Mesenchymal stem cell (in vitro differentiated cells and primary cell): ENCODE measurements around the gene PCYT2.

Experiments
- DNase-seq: peaks from one replicate; pipeline ENCODE4 v3.0.0-alpha.2; 2013
- H2AFZ ChIP-seq: one replicate; pipeline ENCODE4 v1.6.1; 2013; ENCODE audit warnings: low read depth, mild to moderate bottlenecking, control low read depth, inconsistent platforms, low read length, moderate library complexity
- H2AK5ac ChIP-seq: 2 replicates; pipeline ENCODE4 v1.6.1; 2013; ENCODE audit warnings: low read length, moderate library complexity, mild to moderate bottlenecking, inconsistent platforms; ENCODE audit not compliant: severe bottlenecking
- H2BK120ac ChIP-seq: one replicate; pipeline ENCODE4 v1.6.1; 2013; ENCODE audit warnings: low read depth, mild to moderate bottlenecking, inconsistent platforms, low read length, moderate library complexity
- H2BK12ac ChIP-seq, 2 experiments: one replicate each; pipeline ENCODE4 v1.6.1; 2013; ENCODE audit warnings: inconsistent platforms in 2 of 2, low read length in 2 of 2, mild to moderate bottlenecking in 2 of 2, moderate library complexity in 2 of 2, control low read depth in 1 of 2
- H2BK15ac ChIP-seq: one replicate; pipeline ENCODE4 v1.6.1; 2013; ENCODE audit warnings: mild to moderate bottlenecking, low read depth, inconsistent platforms; ENCODE audit not compliant: poor library complexity, severe bottlenecking
- H2BK5ac ChIP-seq: 2 replicates; pipeline ENCODE4 v1.6.1; 2013; ENCODE audit warnings: low read depth, mild to moderate bottlenecking, low read length, control low read depth, inconsistent platforms; ENCODE audit not compliant: poor library complexity, severe bottlenecking
- H3K14ac ChIP-seq, 2 experiments: one replicate each; pipeline ENCODE4 v1.6.1; 2013; ENCODE audit warnings: inconsistent platforms in 2 of 2, low read length in 2 of 2, control low read depth in 1 of 2, mild to moderate bottlenecking in 1 of 2, moderate library complexity in 1 of 2
- H3K18ac ChIP-seq, 2 experiments: one replicate each; pipeline ENCODE4 v1.6.1; 2013; ENCODE audit warnings: inconsistent platforms in 2 of 2, low read length in 2 of 2, control low read depth in 1 of 2, low read depth in 1 of 2, mild to moderate bottlenecking in 1 of 2
- H3K23ac ChIP-seq, 2 experiments: one replicate each; pipeline ENCODE4 v1.6.1; 2013; ENCODE audit warnings: inconsistent platforms in 2 of 2, low read length in 2 of 2, mild to moderate bottlenecking in 2 of 2, moderate library complexity in 2 of 2, control low read depth in 1 of 2
- H3K27ac ChIP-seq: 2 replicates; pipeline ENCODE4 v1.5.1; 2013; ENCODE audit warnings: mild to moderate bottlenecking, moderate library complexity, low read length, control low read depth, inconsistent platforms; ENCODE audit not compliant: poor library complexity, severe bottlenecking
- H3K27me3 ChIP-seq, 2 experiments: 2 replicates each; pipeline versions ENCODE4 v1.6.1 to v1.7.0; 2013; ENCODE audit warnings: low read length in 2 of 2, mild to moderate bottlenecking in 2 of 2, moderate library complexity in 2 of 2, control low read depth in 1 of 2, inconsistent platforms in 1 of 2; ENCODE audit not compliant: control insufficient read depth in 1 of 2, insufficient read depth in 1 of 2
- H3K36me3 ChIP-seq, 2 experiments: 2 replicates each; pipeline versions ENCODE4 v1.6.1 to v1.7.0; 2013; ENCODE audit warnings: low read length in 2 of 2, control low read depth in 1 of 2, inconsistent platforms in 1 of 2, low read depth in 1 of 2, mild to moderate bottlenecking in 1 of 2; ENCODE audit not compliant: insufficient read depth in 2 of 2, control insufficient read depth in 1 of 2
- H3K4ac ChIP-seq, 2 experiments: one replicate each; pipeline ENCODE4 v1.6.1; 2013; ENCODE audit warnings: inconsistent platforms in 2 of 2, low read length in 2 of 2, mild to moderate bottlenecking in 2 of 2, moderate library complexity in 2 of 2, control low read depth in 1 of 2, low read depth in 1 of 2
- H3K4me1 ChIP-seq: 2 replicates; pipeline ENCODE4 v1.6.1; 2013; ENCODE audit warnings: low read depth, low read length, control low read depth; ENCODE audit not compliant: control insufficient read depth, insufficient read depth
- H3K4me2 ChIP-seq: 2 replicates; pipeline ENCODE4 v1.6.1; 2013; ENCODE audit warnings: low read length, mild to moderate bottlenecking, inconsistent platforms; ENCODE audit not compliant: poor library complexity, severe bottlenecking
- H3K4me3 ChIP-seq, 2 experiments: 2 replicates each; pipeline versions ENCODE4 v1.5.1 to v1.7.0; 2013; ENCODE audit warnings: low read length in 2 of 2, mild to moderate bottlenecking in 2 of 2, control low read depth in 1 of 2, low read depth in 1 of 2; ENCODE audit not compliant: insufficient read depth in 1 of 2
- H3K79me1 ChIP-seq: replicated peaks from 2 replicates; pipeline ENCODE4 v1.6.1; 2013; ENCODE audit warnings: mild to moderate bottlenecking, control low read depth, low read length, inconsistent platforms; ENCODE audit not compliant: poor library complexity, severe bottlenecking
- H3K9ac ChIP-seq: 2 replicates; pipeline ENCODE4 v1.7.0; 2013; ENCODE audit warnings: mild to moderate bottlenecking, low read length, moderate library complexity
- H3K9me3 ChIP-seq: 2 replicates; pipeline ENCODE4 v1.7.0; 2013; ENCODE audit warnings: mild to moderate bottlenecking, low read length; ENCODE audit not compliant: control insufficient read depth
- H4K8ac ChIP-seq: one replicate; pipeline ENCODE4 v1.6.1; 2013; ENCODE audit warnings: inconsistent platforms, mild to moderate bottlenecking, low read length, moderate library complexity
- H4K91ac ChIP-seq: one replicate; pipeline ENCODE4 v1.6.1; 2013; ENCODE audit warnings: mild to moderate bottlenecking, low read length, inconsistent platforms
- WGBS: methylation state at CpG from one replicate; pipeline ENCODE4 v1.1.7; 2013; ENCODE audit warnings: mixed read lengths; 5-methylcytosine and 5-hydroxymethylcytosine counted together

The PCYT2 gene

DNA sequence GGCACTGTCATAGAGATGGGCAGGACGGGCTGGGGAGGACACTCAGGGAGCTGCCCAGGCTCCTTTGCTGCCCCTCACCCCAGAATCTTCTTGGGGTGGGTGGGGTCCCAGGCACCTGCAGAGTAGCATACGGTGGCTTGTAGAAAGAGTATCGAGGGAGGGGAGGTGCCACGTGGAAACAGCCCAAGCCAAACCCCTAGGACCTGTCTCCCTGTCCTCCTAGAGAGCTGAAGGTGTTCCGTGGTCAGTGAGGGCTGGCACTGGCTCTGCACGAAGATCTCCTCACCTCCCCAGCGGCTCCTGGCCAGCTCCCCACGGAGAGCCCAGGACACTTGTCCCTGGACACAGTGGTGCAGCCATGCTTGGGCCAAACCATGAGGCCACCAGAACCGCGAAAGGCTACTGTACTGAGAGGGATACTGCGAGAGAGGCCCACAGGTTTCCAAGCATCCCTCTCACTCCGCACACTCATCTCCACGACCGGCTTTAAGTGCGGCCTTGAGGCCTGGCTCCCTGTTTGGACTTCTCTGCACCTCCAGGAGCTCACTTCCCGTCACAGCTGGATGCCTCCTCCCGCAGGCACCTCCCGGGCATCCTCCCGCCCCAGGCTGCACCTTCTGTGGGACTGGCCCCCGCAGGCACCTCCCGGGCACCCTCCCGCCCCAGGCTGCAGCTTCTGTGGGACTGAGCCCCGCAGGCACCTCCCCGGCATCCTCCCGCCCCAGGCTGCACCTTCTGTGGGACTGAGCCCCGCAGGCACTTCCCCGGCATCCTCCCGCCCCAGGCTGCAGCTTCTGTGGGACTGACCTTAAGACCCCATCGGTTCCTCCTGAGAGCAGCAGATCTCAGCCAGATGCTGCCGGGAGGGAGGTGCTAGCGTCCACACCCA lies 18.3 kb upstream of the PCYT2 start:
- peaks cover 44% of the 10 kb centered on the region for H3K4me1 ChIP-seq
- H4K8ac ChIP-seq: no peak overlapping the region
- H2BK15ac ChIP-seq: no peak overlapping the region
- no peak overlapping the region for H3K23ac ChIP-seq
- H3K14ac ChIP-seq: no peak overlapping the region
- no peak overlapping the region for H3K18ac ChIP-seq
- peak overlapping the region in 1 of 2 experiments; percentile 78 for H3K4me3 ChIP-seq
- H2AFZ ChIP-seq: no peak overlapping the region
- H4K91ac ChIP-seq: no peak overlapping the region
- H2BK5ac ChIP-seq: no peak overlapping the region
- H2BK120ac ChIP-seq: no peak overlapping the region
- peaks cover 10% of the 10 kb centered on the region for H3K79me1 ChIP-seq
- peaks cover 0 to 37% of the 10 kb centered on the region in 2 experiments for H3K36me3 ChIP-seq
- H3K9ac ChIP-seq: no peak overlapping the region
- H3K9me3 ChIP-seq: no peaks in the 10 kb centered on the region
- H3K27me3 ChIP-seq: peaks cover 0 to 17% of the 10 kb centered on the region in 2 experiments
- WGBS: 89% methylated on average over 31 of the region's 31 CpGs
- H2AK5ac ChIP-seq: no peak overlapping the region
- H3K27ac ChIP-seq: no peak overlapping the region
- no peak for DNase-seq
- H3K4me2 ChIP-seq: no peak overlapping the region
- no peak overlapping the region for H2BK12ac ChIP-seq
- no peak overlapping the region for H3K4ac ChIP-seq

DNA sequence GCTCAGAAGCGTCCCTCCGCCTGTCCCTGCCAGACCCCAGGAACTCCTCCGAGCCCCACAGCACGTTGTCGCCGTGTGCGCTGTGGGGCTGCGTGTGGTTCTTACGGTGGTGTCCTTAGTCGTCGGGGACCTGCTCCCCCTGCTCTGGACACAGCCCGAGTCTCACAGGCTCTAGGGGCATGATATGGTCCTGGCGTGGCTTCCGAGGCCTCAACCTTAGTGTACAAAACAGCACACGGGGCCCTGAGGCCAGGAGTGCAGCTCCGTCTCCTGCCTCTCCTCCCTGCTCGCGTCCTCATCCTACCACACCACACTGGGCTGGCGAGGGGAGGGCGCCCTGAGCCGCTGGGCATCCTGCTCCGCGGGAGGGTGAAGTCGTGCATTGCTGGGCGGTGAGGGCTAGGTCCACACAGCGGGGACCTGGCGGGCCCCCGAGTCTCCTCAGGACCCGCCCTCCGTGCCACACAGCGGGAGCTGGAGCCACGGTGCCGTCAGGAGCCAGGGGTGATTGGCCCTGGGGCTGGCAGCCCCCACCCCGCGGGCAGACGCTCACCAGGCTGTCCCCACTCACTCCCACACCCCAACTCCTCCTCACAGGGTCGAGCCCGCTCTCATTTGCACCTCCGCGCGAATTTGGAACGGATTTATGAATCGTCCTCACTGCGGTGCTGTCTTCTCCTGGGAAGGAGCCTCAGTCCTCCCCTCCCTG lies 17.5 kb upstream of the PCYT2 start:
- H4K8ac ChIP-seq: peak overlapping the region; percentile 70
- H3K4me1 ChIP-seq: peaks cover 51% of the 10 kb centered on the region
- H3K36me3 ChIP-seq: peaks cover 0 to 29% of the 10 kb centered on the region in 2 experiments
- peaks cover 10% of the 10 kb centered on the region for H3K79me1 ChIP-seq
- peak overlapping the region in 1 of 2 experiments; percentile 94 for H3K14ac ChIP-seq
- peak overlapping the region; percentile 79 for H3K9ac ChIP-seq
- peak overlapping the region; percentile 57 for H2AK5ac ChIP-seq
- H4K91ac ChIP-seq: peak overlapping the region; percentile 77
- no peak overlapping the region for H2BK5ac ChIP-seq
- DNase-seq: peak; percentile 18
- peak overlapping the region; percentile 49 to 90 for H3K18ac ChIP-seq
- peak overlapping the region; percentile 82 for H3K4me2 ChIP-seq
- H3K4ac ChIP-seq: peak overlapping the region; percentile 6 to 93
- no peaks in the 10 kb centered on the region for H3K9me3 ChIP-seq
- peak overlapping the region in 1 of 2 experiments; percentile 88 for H2BK12ac ChIP-seq
- H3K4me3 ChIP-seq: peak overlapping the region; percentile 78 to 88
- peak overlapping the region; percentile 84 for H2BK120ac ChIP-seq
- H3K27me3 ChIP-seq: peaks cover 0 to 17% of the 10 kb centered on the region in 2 experiments
- H3K23ac ChIP-seq: peak overlapping the region in 1 of 2 experiments; percentile 91
- H3K27ac ChIP-seq: no peak overlapping the region
- 49% methylated on average over 44 of the region's 44 CpGs for WGBS
- peak overlapping the region; percentile 82 for H2AFZ ChIP-seq
- no peak overlapping the region for H2BK15ac ChIP-seq

DNA sequence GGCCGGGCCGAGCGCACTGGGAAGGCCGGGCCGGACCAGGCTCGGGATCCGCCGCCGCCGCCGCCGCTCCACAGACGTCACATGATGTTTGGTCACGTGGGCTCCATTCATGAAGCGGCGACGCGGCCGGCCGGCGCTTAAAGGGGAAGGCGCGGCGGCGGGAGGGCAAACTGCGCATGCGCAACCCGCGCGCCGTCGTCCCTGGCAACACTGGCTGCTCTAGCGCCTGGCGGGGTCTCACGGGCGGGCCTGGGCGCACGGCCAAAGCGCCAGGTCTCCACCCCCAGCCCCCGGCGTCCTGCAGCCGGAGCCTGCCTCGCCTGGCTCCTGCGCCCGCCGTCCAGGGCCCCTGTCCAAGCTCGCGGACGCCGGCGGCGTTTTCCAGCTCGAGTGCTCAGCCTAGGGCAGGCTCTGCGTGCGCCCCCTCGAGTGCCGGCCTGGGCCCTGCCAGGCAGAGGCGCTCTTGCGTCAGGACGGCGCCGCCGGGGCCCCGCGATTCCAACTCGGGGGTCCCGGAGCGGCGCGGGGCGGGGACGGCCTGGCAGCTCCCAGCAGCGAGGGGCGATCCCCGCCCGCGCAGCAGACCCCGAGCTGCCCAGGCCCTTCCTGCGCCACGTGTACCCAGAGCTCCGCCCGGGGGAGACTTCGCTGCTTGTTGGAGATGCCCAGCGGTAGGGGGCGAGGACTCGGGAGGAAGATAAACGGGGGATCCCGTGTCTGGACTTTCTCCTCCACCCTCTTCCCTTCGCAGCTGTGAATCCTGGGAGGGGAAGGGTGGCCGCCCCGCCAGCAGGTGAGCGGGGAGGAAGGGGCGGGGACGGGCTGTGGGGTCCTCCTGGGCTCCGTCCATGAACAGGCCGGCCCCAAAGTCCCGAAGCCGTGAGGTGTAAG lies 16.7 kb upstream of the PCYT2 start, which contains the start of gene MAFG:
MAFG (minus strand) TSS at position 83 of the 891 bp plus-strand sequence. CDS start 4,550 bp downstream, outside the sequence.
- Histone ChIP-seq H2BK120ac (peak within 1 kb of the TSS; percentile 90), H2BK12ac (peak within 1 kb of the TSS in 1 of 2 experiments; percentile 88), H3K14ac (peak within 1 kb of the TSS; percentile 65 to 94), H3K27me3 (peaks cover 0 to 17% of the 10 kb centered on the region in 2 experiments), H2AK5ac (peak within 1 kb of the TSS; percentile 57), H3K18ac (peak within 1 kb of the TSS; percentile 86 to 90), H3K36me3 (peaks cover under 1 to 22% of the 10 kb centered on the region in 2 experiments), H3K27ac (peak within 1 kb of the TSS; percentile 91), H3K9me3 (no peaks in the 10 kb centered on the region), H3K4me1 (peaks cover 57% of the 10 kb centered on the region), H3K4me2 (peak within 1 kb of the TSS; percentile 88), H2AFZ (peak within 1 kb of the TSS; percentile 82), H2BK5ac (peak within 1 kb of the TSS; percentile 94), H3K4ac (peak within 1 kb of the TSS; percentile 42 to 94), H3K23ac (peak within 1 kb of the TSS; percentile 24 to 91), H3K79me1 (peaks cover 6% of the 10 kb centered on the region), H4K91ac (peak within 1 kb of the TSS; percentile 77), H4K8ac (peak within 1 kb of the TSS; percentile 70), H3K9ac (peak within 1 kb of the TSS; percentile 96), H3K4me3 (peak within 1 kb of the TSS; percentile 85 to 88), H2BK15ac (peak within 1 kb of the TSS; percentile 94)
- peak; percentile 95 for DNase-seq
- WGBS: under 1% methylated on average over 82 of the region's 98 CpGs
